ENCODE data around the gene PDCD11. TPM values are rescaled to one million over a fixed set of nuclear protein-coding genes. Genes with fewer than 3 reads are reported as not detected.

PDCD11 gene
- total and polyA plus RNA-seq, 4 donors: 6.0 to 24.2 (median 16.9) TPM

DNA sequence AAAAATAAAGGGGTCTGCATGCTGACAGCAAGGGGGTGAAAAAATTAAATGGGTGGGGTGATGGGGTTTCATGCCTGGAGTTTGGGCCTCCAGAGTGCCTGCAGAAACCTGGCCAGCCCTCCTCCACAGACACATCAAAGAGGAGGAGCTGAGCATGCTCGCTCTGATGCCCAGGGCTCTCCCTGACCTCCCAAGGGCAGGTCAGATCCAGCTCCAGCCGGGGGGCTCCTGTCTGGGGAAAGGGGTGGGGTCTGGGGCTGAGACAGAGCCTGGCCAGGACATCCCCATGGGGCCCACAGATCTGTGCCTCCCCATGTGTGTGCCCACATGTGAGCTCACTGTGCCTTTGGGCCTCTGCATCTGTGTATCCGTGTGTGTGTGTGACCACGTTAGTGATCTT is 63.2 kb downstream of the PDCD11 start:
- intact Hi-C loops (cut with DNase I): no loop called here

GRCh38 chr10:103463499-103463898 is 67.1 kb downstream of the PDCD11 start:
- H3K27me3 ChIP-seq (ENCODE audit: control insufficient read depth in 1 of 2, insufficient read depth in 2 of 2, low read length in 1 of 2): no peaks in the 10 kb centered on the region
- H3K4me1 ChIP-seq (ENCODE audit: control insufficient read depth in 1 of 2, insufficient read depth in 2 of 2, low read length in 2 of 2): no peaks in the 10 kb centered on the region
- no peaks in the 10 kb centered on the region for H3K9me3 ChIP-seq (ENCODE audit: control insufficient read depth, low read length)
- ATAC-seq (ENCODE audit: low FRiP score) (no peak), DNase-seq (no peak)
- intact Hi-C loops (cut with DNase I): no loop called here
- H3K4me3 ChIP-seq (ENCODE audit: low read length in 2 of 2): no peak overlapping the region
- 87% methylated on average over 4 of the region's 4 CpGs for WGBS, 2 donors
- no peak overlapping the region for H3K27ac ChIP-seq (ENCODE audit: low read depth in 1 of 2, low read length in 2 of 2)
- no peaks in the 10 kb centered on the region for H3K36me3 ChIP-seq (ENCODE audit: control insufficient read depth in 1 of 2, insufficient read depth in 2 of 2, low read length in 1 of 2)

More for the DNA sequence above, 63.2 kb downstream of the PDCD11 start:
- Histone ChIP-seq H3K4me1 (ENCODE audit: control insufficient read depth in 1 of 2, insufficient read depth in 2 of 2, low read length in 2 of 2) (no peaks in the 10 kb centered on the region), H3K27ac (ENCODE audit: low read depth in 1 of 2, low read length in 2 of 2) (no peak overlapping the region), H3K27me3 (ENCODE audit: control insufficient read depth in 1 of 2, insufficient read depth in 2 of 2, low read length in 1 of 2) (no peaks in the 10 kb centered on the region), H3K36me3 (ENCODE audit: control insufficient read depth in 1 of 2, insufficient read depth in 2 of 2, low read length in 1 of 2) (no peaks in the 10 kb centered on the region), H3K4me3 (ENCODE audit: low read length in 2 of 2) (no peak overlapping the region), H3K9me3 (ENCODE audit: control insufficient read depth, low read length) (no peaks in the 10 kb centered on the region)
- 65 to 78% methylated on average over 4 of the region's 4 CpGs for WGBS, 2 donors
- DNase-seq (no peak), ATAC-seq (ENCODE audit: low FRiP score) (no peak)

DNA sequence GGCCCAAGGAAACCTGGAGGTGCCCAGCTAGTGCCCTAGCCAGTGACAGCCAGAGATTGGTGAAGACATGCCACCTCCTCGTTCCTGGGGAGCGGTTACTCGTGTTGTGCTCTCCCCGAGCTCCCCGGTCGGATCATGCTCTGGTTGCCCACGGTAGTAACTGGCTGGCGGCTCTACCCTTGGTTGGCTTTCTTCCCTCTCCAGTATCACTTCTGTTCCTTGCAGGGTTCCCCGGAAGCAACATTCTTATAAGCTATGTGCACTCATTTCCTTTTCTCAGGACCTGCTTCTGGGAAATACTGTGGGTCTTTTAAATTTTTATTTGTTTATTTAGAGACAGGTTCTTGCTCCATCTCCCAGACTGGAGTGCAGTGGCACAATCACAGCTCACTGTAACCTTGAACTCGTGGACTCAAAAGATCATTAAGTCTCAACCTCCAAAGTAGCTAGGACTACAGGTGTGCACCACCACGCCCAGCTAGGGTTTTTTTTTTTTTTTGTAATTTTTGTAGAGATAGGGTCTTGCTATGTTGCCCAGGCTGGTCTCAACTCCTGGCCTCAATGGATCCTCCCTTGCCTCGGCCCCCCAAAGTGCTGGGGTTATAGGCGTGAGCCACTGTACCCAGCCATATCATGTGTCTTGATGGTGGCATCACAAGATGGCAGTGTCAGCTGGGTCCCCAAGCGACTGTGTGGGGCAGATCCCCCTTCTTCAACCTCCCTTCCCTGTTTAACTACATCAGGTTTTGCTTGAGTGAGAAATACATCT is 69.2 kb downstream of the PDCD11 start:
- Histone ChIP-seq H3K27ac (ENCODE audit: low read depth in 1 of 2, low read length in 2 of 2) (no peak overlapping the region), H3K4me1 (ENCODE audit: control insufficient read depth in 1 of 2, insufficient read depth in 2 of 2, low read length in 2 of 2) (no peaks in the 10 kb centered on the region), H3K4me3 (ENCODE audit: low read length in 2 of 2) (no peak overlapping the region), H3K9me3 (ENCODE audit: control insufficient read depth, low read length) (no peaks in the 10 kb centered on the region), H3K27me3 (ENCODE audit: control insufficient read depth in 1 of 2, insufficient read depth in 2 of 2, low read length in 1 of 2) (no peaks in the 10 kb centered on the region), H3K36me3 (ENCODE audit: control insufficient read depth in 1 of 2, insufficient read depth in 2 of 2, low read length in 1 of 2) (no peaks in the 10 kb centered on the region)
- ATAC-seq (ENCODE audit: low FRiP score) (no peak), DNase-seq (no peak)
- intact Hi-C loops (cut with DNase I): no loop called here
- 88 to 91% methylated on average over 14 of the region's 14 CpGs for WGBS, 2 donors

- ATAC-seq (ENCODE audit: low FRiP score) (no peak), DNase-seq (no peak)
- Histone ChIP-seq H3K4me3 (ENCODE audit: low read length in 2 of 2) (no peak overlapping the region), H3K9me3 (ENCODE audit: control insufficient read depth, low read length) (no peaks in the 10 kb centered on the region), H3K36me3 (ENCODE audit: control insufficient read depth in 1 of 2, insufficient read depth in 2 of 2, low read length in 1 of 2) (no peaks in the 10 kb centered on the region), H3K27ac (ENCODE audit: low read depth in 1 of 2, low read length in 2 of 2) (no peak overlapping the region), H3K27me3 (ENCODE audit: control insufficient read depth in 1 of 2, insufficient read depth in 2 of 2, low read length in 1 of 2) (no peaks in the 10 kb centered on the region), H3K4me1 (ENCODE audit: control insufficient read depth in 1 of 2, insufficient read depth in 2 of 2, low read length in 2 of 2) (no peaks in the 10 kb centered on the region)
- 88 to 97% methylated on average over 3 of the region's 3 CpGs for WGBS, 2 donors
- intact Hi-C loops (cut with DNase I): no loop called here
These were observed 70.3 kb downstream of the PDCD11 start for GRCh38 chr10:103466734-103467133.

DNA sequence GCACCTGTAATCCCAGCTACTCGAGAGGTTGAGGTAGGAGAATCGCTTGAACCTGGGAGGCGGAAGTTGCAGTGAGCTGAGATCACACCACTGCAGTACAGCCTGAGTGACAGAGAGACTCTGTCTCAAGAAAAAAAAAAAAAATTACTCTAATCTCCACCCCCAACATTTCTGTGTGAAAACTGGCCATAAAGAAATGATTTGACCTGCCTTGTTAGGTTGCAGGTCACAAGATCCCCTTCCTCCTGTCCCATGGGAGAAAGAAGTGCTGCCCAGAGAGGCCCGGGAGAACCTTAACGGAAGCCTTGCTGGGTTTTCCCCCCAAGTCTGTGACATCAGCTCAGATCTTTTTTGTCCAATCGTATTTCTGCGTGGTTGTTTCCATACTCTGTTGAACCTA is 71.0 kb downstream of the PDCD11 start:
- H3K36me3 ChIP-seq (ENCODE audit: control insufficient read depth in 1 of 2, insufficient read depth in 2 of 2, low read length in 1 of 2): no peaks in the 10 kb centered on the region
- intact Hi-C loops (cut with DNase I): no loop called here
- no peak overlapping the region for H3K27ac ChIP-seq (ENCODE audit: low read depth in 1 of 2, low read length in 2 of 2)
- 93 to 94% methylated on average over 7 of the region's 7 CpGs for WGBS, 2 donors
- no peaks in the 10 kb centered on the region for H3K9me3 ChIP-seq (ENCODE audit: control insufficient read depth, low read length)
- no peaks in the 10 kb centered on the region for H3K27me3 ChIP-seq (ENCODE audit: control insufficient read depth in 1 of 2, insufficient read depth in 2 of 2, low read length in 1 of 2)
- no peak for ATAC-seq (ENCODE audit: low FRiP score)
- DNase-seq: no peak
- H3K4me3 ChIP-seq (ENCODE audit: low read length in 2 of 2): no peak overlapping the region
- H3K4me1 ChIP-seq (ENCODE audit: control insufficient read depth in 1 of 2, insufficient read depth in 2 of 2, low read length in 2 of 2): no peaks in the 10 kb centered on the region

GRCh38 chr10:103469201-103469600 is 72.8 kb downstream of the PDCD11 start:
- no peak for DNase-seq
- WGBS, 2 donors: 60 to 67% methylated on average over 5 of the region's 5 CpGs
- intact Hi-C loops (cut with DNase I): no loop called here
- H3K36me3 ChIP-seq (ENCODE audit: control insufficient read depth in 1 of 2, insufficient read depth in 2 of 2, low read length in 1 of 2): no peaks in the 10 kb centered on the region
- H3K9me3 ChIP-seq (ENCODE audit: control insufficient read depth, low read length): no peaks in the 10 kb centered on the region
- no peaks in the 10 kb centered on the region for H3K4me1 ChIP-seq (ENCODE audit: control insufficient read depth in 1 of 2, insufficient read depth in 2 of 2, low read length in 2 of 2)
- no peaks in the 10 kb centered on the region for H3K27me3 ChIP-seq (ENCODE audit: control insufficient read depth in 1 of 2, insufficient read depth in 2 of 2, low read length in 1 of 2)
- H3K4me3 ChIP-seq (ENCODE audit: low read length in 2 of 2): no peak overlapping the region
- ATAC-seq (ENCODE audit: low FRiP score): no peak
- no peak overlapping the region for H3K27ac ChIP-seq (ENCODE audit: low read depth in 1 of 2, low read length in 2 of 2)

DNA sequence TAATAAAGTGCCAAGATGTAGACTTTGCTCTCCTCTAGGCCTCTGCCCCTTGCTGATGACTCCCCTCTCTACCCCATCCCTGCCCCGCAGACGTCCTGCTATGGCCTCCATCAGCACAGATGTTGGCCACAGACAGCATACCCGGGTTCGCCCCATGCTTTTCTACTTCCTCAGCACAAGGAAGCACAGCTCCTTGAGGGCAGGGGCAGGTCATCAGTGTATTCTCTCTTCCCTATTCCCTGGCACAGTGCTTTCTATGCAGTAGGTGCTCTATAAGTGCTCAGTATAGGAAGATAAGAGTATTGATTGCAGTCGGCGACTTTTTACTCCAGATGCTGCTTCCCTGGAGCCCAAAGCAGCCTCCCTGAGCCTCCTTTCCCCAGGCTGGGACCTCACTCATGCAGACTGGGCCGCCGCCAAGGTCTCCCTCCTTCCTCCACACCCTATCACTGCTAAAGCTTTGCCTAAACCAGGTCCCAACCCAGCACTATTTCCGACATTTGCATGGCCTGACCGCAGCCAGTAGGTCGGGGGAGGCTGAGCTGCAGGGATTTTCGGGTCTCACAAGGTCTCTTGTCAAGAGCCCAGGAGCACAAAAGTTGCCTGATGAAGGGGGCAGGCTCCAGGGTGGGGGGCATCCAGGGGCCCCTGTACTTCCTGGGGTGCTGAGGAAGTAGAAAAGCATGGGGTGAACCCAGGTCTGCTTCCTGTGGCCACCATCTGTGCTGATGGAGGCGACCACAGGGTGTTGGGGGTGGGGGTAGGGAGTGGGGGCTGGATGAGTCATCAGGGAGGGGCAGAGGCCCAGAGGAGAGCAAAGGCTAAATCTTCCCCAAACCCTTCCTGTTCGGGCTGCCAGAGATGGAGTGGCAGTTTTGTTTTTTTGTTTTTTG is 74.6 kb downstream of the PDCD11 start:
- no peak overlapping the region for H3K27ac ChIP-seq (ENCODE audit: low read depth in 1 of 2, low read length in 2 of 2)
- 83% methylated on average over 14 of the region's 14 CpGs for WGBS, 2 donors
- H3K4me3 ChIP-seq (ENCODE audit: low read length in 2 of 2): no peak overlapping the region
- intact Hi-C loops (cut with DNase I): no loop called here
- ATAC-seq (ENCODE audit: low FRiP score): peak; percentile 52
- no peaks in the 10 kb centered on the region for H3K27me3 ChIP-seq (ENCODE audit: control insufficient read depth in 1 of 2, insufficient read depth in 2 of 2, low read length in 1 of 2)
- DNase-seq: peak in 1 of 2 donors; percentile 78
- no peaks in the 10 kb centered on the region for H3K36me3 ChIP-seq (ENCODE audit: control insufficient read depth in 1 of 2, insufficient read depth in 2 of 2, low read length in 1 of 2)
- H3K4me1 ChIP-seq (ENCODE audit: control insufficient read depth in 1 of 2, insufficient read depth in 2 of 2, low read length in 2 of 2): no peaks in the 10 kb centered on the region
- H3K9me3 ChIP-seq (ENCODE audit: control insufficient read depth, low read length): no peaks in the 10 kb centered on the region

DNA sequence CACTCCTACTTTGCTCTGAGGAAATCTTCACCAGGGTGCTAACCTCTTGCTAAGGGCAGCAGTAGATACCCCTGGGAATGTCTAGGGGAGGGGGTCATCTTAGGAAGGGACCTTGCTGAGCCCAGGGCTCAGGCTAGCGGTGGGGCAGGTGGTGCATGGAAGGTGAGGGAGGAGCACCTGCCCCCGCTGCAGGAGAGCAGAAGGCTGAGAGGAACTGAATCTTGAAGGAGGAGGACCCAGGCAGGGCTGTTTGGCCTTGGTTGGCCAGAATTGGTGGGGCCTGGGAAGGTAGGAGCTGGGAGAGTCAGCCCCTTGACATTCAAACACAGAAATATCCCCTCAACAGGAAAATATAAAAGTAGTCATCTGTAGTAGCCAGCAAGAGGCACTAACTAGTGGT is 75.6 kb downstream of the PDCD11 start:
- Histone ChIP-seq H3K4me1 (ENCODE audit: control insufficient read depth in 1 of 2, insufficient read depth in 2 of 2, low read length in 2 of 2) (no peaks in the 10 kb centered on the region), H3K27me3 (ENCODE audit: control insufficient read depth in 1 of 2, insufficient read depth in 2 of 2, low read length in 1 of 2) (no peaks in the 10 kb centered on the region), H3K9me3 (ENCODE audit: control insufficient read depth, low read length) (no peaks in the 10 kb centered on the region), H3K4me3 (ENCODE audit: low read length in 2 of 2) (no peak overlapping the region), H3K36me3 (ENCODE audit: control insufficient read depth in 1 of 2, insufficient read depth in 2 of 2, low read length in 1 of 2) (no peaks in the 10 kb centered on the region), H3K27ac (ENCODE audit: low read depth in 1 of 2, low read length in 2 of 2) (no peak overlapping the region)
- 96 to 100% methylated on average over 2 of the region's 2 CpGs for WGBS, 2 donors
- intact Hi-C loops (cut with DNase I): no loop called here
- peak in 1 of 2 donors; percentile 30 for DNase-seq
- ATAC-seq (ENCODE audit: low FRiP score): no peak

All from aorta (tissue), 5 donors.